GM23338 (cell line): ENCODE results near the gene CCDC40. TPM values are rescaled to one million over a fixed set of nuclear protein-coding genes. Genes with fewer than 3 reads are reported as not detected.

ENCODE experiments used
- ATAC-seq: fragments of 200-7000 bp; cut with Tn5 transposase; 3 replicates; pipeline ENCODE4 v1.9.1; 2020
- DNase-seq: peaks from one replicate; pipeline ENCODE4 v3.0.0-alpha.2; 2015; ENCODE audit warnings: low spot score
- H2AFZ ChIP-seq: fragments of 200-600 bp; sonication (generic); 2 replicates; pipeline ENCODE4 v1.8.0; 2016; ENCODE audit warnings: antibody characterized with exemption, mild to moderate bottlenecking, moderate library complexity
- H3F3A ChIP-seq: fragments of 200-600 bp; sonication (generic); replicated peaks from 2 replicates; pipeline ENCODE4 v1.8.0; 2017; ENCODE audit warnings: antibody characterized with exemption, mixed run types, low read depth
- H3K27ac ChIP-seq: fragments of 200-600 bp; sonication (generic); 2 replicates; pipeline ENCODE4 v1.6.1; 2016; ENCODE audit warnings: low read depth
- H3K27me3 ChIP-seq: fragments of 200-600 bp; sonication (generic); 2 replicates; pipeline ENCODE4 v1.8.0; 2016; ENCODE audit warnings: mild to moderate bottlenecking, mixed run types, moderate library complexity; ENCODE audit not compliant: insufficient read depth
- H3K36me3 ChIP-seq: fragments of 200-600 bp; sonication (generic); 2 replicates; pipeline ENCODE4 v1.8.0; 2016; ENCODE audit warnings: mild to moderate bottlenecking; ENCODE audit not compliant: insufficient read depth
- H3K4me1 ChIP-seq: fragments of 200-600 bp; sonication (generic); 2 replicates; pipeline ENCODE4 v1.8.0; 2016; ENCODE audit warnings: mild to moderate bottlenecking, moderate library complexity; ENCODE audit not compliant: insufficient read depth
- H3K4me2 ChIP-seq: fragments of 200-600 bp; sonication (generic); 2 replicates; pipeline ENCODE4 v1.7.1; 2017; ENCODE audit warnings: mixed run types
- H3K4me3 ChIP-seq: fragments of 200-600 bp; sonication (generic); 2 replicates; pipeline ENCODE4 v1.6.1; 2016; ENCODE audit warnings: mixed run types
- H3K79me2 ChIP-seq: fragments of 200-600 bp; sonication (generic); replicated peaks from 2 replicates; pipeline ENCODE4 v1.8.0; 2017; ENCODE audit warnings: mild to moderate bottlenecking; ENCODE audit not compliant: insufficient read depth
- H3K9me2 ChIP-seq: fragments of 200-600 bp; sonication (generic); 2 replicates; pipeline ENCODE4 v1.8.0; 2017; ENCODE audit not compliant: insufficient read depth
- H4K20me1 ChIP-seq: fragments of 200-600 bp; sonication (generic); replicated peaks from 2 replicates; pipeline ENCODE4 v1.8.0; 2017; ENCODE audit warnings: mild to moderate bottlenecking; ENCODE audit not compliant: insufficient read depth
- H3K27ac Mint-ChIP-seq: 2 replicates; pipeline ENCODE4 v1.8.0; 2020; ENCODE audit warnings: inconsistent platforms, mild to moderate bottlenecking, moderate library complexity, mixed read lengths
- H3K27me3 Mint-ChIP-seq: 3 replicates; pipeline ENCODE4 v1.8.0; 2022; ENCODE audit warnings: low read depth, mild to moderate bottlenecking, moderate library complexity, mixed read lengths, inconsistent platforms; ENCODE audit not compliant: insufficient read depth, poor library complexity
- H3K36me3 Mint-ChIP-seq: 3 replicates; pipeline ENCODE4 v1.8.0; 2021; ENCODE audit warnings: low read depth, mild to moderate bottlenecking, inconsistent platforms, moderate library complexity, mixed read lengths
- H3K4me1 Mint-ChIP-seq: 3 replicates; pipeline ENCODE4 v1.8.0; 2020; ENCODE audit warnings: mild to moderate bottlenecking, inconsistent platforms, mixed read lengths
- H3K4me3 Mint-ChIP-seq: 3 replicates; pipeline ENCODE4 v1.8.0; 2021; ENCODE audit warnings: moderate library complexity, mild to moderate bottlenecking, inconsistent platforms, mixed read lengths
- H3K9me3 Mint-ChIP-seq: 3 replicates; pipeline ENCODE4 v1.8.0; 2020; ENCODE audit warnings: moderate library complexity, mild to moderate bottlenecking, inconsistent platforms, mixed read lengths
- CREB1 ChIP-seq: fragments of 250-450 bp; sonication (Bioruptor Pico); IDR thresholded peaks from 2 replicates; pipeline ENCODE4 v1.5.0; 2020; ENCODE audit warnings: low read depth, mild to moderate bottlenecking, moderate library complexity
- ETS1 ChIP-seq: IDR thresholded peaks from 2 replicates; pipeline ENCODE4 v1.6.1; 2016; ENCODE audit warnings: antibody characterized with exemption
- JUNB ChIP-seq: IDR thresholded peaks from one replicate; pipeline ENCODE4 v1.6.1; 2016; ENCODE audit warnings: antibody characterized with exemption; ENCODE audit not compliant: unreplicated experiment
- NANOG ChIP-seq: IDR thresholded peaks from 2 replicates; pipeline ENCODE4 v1.6.1; 2016; ENCODE audit warnings: antibody characterized with exemption, borderline replicate concordance
- POLR2AphosphoS5 ChIP-seq: IDR thresholded peaks from 2 replicates; pipeline ENCODE4 v1.6.1; 2016; ENCODE audit warnings: antibody characterized with exemption, low read depth
- STAT1 ChIP-seq: IDR thresholded peaks from one replicate; pipeline ENCODE4 v1.6.1; 2016; ENCODE audit warnings: antibody characterized with exemption; ENCODE audit not compliant: unreplicated experiment
- ZNF114 ChIP-seq: fragments of 250-450 bp; sonication (Bioruptor Pico); IDR thresholded peaks from 2 replicates; pipeline ENCODE4 v1.5.0; 2020; ENCODE audit warnings: mild to moderate bottlenecking, moderate library complexity
- ZNF331 ChIP-seq: fragments of 250-450 bp; sonication (Bioruptor Pico); IDR thresholded peaks from 2 replicates; pipeline ENCODE4 v1.5.0; 2020; ENCODE audit warnings: low read depth, mild to moderate bottlenecking, moderate library complexity
- ZNF462 ChIP-seq: fragments of 250-450 bp; sonication (Bioruptor Pico); IDR thresholded peaks from 2 replicates; pipeline ENCODE4 v1.5.0; 2020; ENCODE audit warnings: mild to moderate bottlenecking, moderate library complexity
- polyA plus RNA-seq: library from polyadenylated mRNA; unstranded; fragments of >200 nt; fragmentation: Nextera tagmentation; extraction: Ambion mirVana; gene quantifications from 2 replicates; pipeline ENCODE4 v1.2.1, GENCODE V29; 2016
- total RNA-seq: library from RNA; depleted of rRNA; stranded (reverse); fragments of >200 nt; shearing (Covaris generic); gene quantifications from 2 replicates; pipeline ENCODE4 v1.2.3, GENCODE V29; 2014

The CCDC40 gene
- total and polyA plus RNA-seq, 2 experiments from 2014 or later, result 7.6 to 8.1 TPM

GRCh38 chr17:80116921-80117380, 80.5 kb downstream of the CCDC40 start:
- peaks cover 3% of the 10 kb centered on the region; the same call in 1 of the 2 replicates for H3K4me1 ChIP-seq
- DNase-seq (no peak), ATAC-seq (no peak)
- no peak overlapping the region for H3K27ac ChIP-seq
- TF ChIP-seq STAT1 (no peak), ETS1 (no peak), CREB1 (CRISPR knock-in tag) (no peak), ZNF114 (CRISPR knock-in tag) (no peak)
- H3K36me3 ChIP-seq, result no peaks in the 10 kb centered on the region; the same call in 1 of the 2 replicates
- H3K4me2 ChIP-seq, result no peak overlapping the region
- Mint-ChIP-seq H3K4me1 (peaks cover 8% of the 10 kb centered on the region; the same call in 2 of the 3 replicates), H3K36me3 (peaks cover 23% of the 10 kb centered on the region; the same call in 2 of the 3 replicates), H3K27me3 (peaks cover 8% of the 10 kb centered on the region), H3K9me3 (no peaks in the 10 kb centered on the region; the same call in 2 of the 3 replicates), H3K4me3 (no peak overlapping the region), H3K27ac (no peak overlapping the region)
- H3K9me2 ChIP-seq, result no peaks in the 10 kb centered on the region
- H3K79me2 ChIP-seq, result no peaks in the 10 kb centered on the region
- H3K27me3 ChIP-seq, result no peaks in the 10 kb centered on the region
- H3K4me3 ChIP-seq, result no peak overlapping the region
- H3F3A ChIP-seq, result 0 out of 2 replicates have a peak, but pooled peaks cover 5% of the 10 kb centered on the region
- H4K20me1 ChIP-seq, result no peaks in the 10 kb centered on the region
- no peak overlapping the region for H2AFZ ChIP-seq

DNA sequence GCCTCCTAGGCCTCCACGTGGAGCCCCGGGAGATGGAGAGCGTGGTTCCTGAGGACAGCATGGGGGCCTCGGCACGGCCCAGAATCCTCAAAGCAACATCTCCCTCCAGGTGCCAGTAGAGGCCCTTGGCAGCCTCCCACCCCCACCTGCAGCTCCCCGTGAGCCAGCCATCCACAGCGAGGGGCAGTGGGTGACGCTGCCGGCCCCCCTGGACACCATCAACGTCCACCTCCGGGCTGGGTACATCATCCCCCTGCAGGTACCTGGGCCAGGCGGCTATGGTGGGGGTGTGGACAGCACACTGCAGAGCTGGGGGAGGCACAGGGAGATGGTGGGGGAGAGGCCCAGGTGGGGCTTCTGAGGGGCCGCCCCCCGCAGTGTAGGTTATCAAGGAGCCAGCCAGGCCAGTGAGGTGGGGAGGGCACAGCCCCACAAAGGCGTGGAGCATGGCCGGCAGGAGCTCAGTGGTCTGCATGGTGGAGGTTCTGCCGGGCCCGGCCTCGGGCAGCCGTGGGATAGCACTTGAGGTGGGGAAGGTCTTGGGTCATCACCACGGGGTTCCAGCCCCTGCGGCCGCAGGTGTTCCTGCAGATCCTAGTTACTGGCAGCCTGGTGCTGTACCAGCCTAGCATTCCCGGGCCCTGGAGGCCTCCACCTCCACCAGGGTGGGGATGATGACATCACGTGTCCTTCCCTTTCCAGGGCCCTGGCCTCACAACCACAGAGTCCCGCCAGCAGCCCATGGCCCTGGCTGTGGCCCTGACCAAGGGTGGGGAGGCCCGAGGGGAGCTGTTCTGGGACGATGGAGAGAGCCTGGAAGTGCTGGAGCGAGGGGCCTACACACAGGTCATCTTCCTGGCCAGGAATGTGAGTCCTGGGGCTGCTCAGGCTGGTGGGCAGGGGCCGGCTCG, 81.3 kb downstream of the CCDC40 start:
- H3K79me2 ChIP-seq, result no peaks in the 10 kb centered on the region
- peaks cover 8% of the 10 kb centered on the region; the same call in 2 of the 3 replicates for H3K4me1 Mint-ChIP-seq
- no peaks in the 10 kb centered on the region; the same call in 1 of the 2 replicates for H3K36me3 ChIP-seq
- H4K20me1 ChIP-seq, result no peaks in the 10 kb centered on the region
- DNase-seq (no peak), ATAC-seq (no peak)
- no peak overlapping the region for H3K4me2 ChIP-seq
- H3K36me3 Mint-ChIP-seq, result peaks cover 23% of the 10 kb centered on the region; the same call in 2 of the 3 replicates
- no peak overlapping the region for H3K27ac Mint-ChIP-seq
- H3K4me3 Mint-ChIP-seq, result no peak overlapping the region
- no peak overlapping the region for H2AFZ ChIP-seq
- 0 out of 2 replicates have a peak, but pooled peaks cover 5% of the 10 kb centered on the region for H3F3A ChIP-seq
- peaks cover 3% of the 10 kb centered on the region; the same call in 1 of the 2 replicates for H3K4me1 ChIP-seq
- H3K4me3 ChIP-seq, result no peak overlapping the region
- no peaks in the 10 kb centered on the region; the same call in 2 of the 3 replicates for H3K9me3 Mint-ChIP-seq
- no peak overlapping the region for H3K27ac ChIP-seq
- H3K27me3 ChIP-seq, result no peaks in the 10 kb centered on the region
- H3K27me3 Mint-ChIP-seq, result peaks cover 10% of the 10 kb centered on the region
- H3K9me2 ChIP-seq, result no peaks in the 10 kb centered on the region
- TF ChIP-seq CREB1 (CRISPR knock-in tag) (no peak), ZNF462 (no peak), POLR2AphosphoS5 (no peak), JUNB (no peak), ZNF331 (CRISPR knock-in tag) (no peak), NANOG (no peak), ETS1 (no peak)
